ENCODE data around the gene FXR2. TPM values are rescaled to one million over a fixed set of nuclear protein-coding genes. Genes with fewer than 3 reads are reported as not detected.

Gene FXR2
- polyA plus RNA-seq, 1 donor from 2014 or later = 118 TPM

DNA sequence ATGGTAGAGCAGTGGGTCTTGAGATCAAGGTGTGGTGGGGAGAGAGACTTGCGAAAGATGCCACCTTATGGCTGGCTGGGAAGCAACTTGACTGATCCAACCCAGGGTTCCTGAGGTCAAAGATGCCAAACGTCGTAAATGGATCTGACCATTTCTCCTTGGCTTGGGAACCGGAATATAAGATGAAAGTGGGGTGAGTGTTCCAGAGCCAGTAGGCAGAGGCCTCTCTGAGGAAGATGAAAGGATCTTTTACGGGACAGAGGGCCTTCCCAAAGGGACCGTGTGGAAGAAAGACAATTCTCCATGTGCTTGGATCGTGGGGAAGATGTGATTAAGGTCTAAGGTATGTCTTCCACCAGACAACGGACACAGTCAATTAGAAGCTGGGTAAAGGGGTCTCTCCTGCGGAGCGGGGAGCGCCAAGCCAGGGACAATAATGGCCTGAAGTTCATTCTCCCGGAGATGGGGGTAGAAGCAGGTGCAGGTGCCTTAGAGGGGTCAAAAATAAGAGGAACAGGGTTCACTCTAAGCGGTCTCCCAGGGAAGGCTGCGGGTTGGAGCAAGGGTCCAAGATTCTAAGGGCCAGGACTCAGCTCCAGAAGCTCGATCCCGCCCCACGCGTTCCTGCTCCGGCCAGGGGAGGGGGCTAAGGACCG, 800 bp downstream of the FXR2 start:
- Histone ChIP-seq H3K27me3 (ENCODE audit: insufficient read depth, low read depth, low read length) (no peaks in the 10 kb centered on the region), H3K9ac (ENCODE audit: low read length) (peak overlapping the region; percentile 94), H4K20me1 (ENCODE audit: insufficient read depth) (no peaks in the 10 kb centered on the region), H2AFZ (ENCODE audit: low read depth, low read length) (no peak overlapping the region), H3K4me3 (ENCODE audit: low read length) (peak overlapping the region; percentile 96), H3K9me2 (ENCODE audit: insufficient read depth, low read length) (no peaks in the 10 kb centered on the region), H3F3A (ENCODE audit: insufficient read depth, low read length, poor library complexity, severe bottlenecking) (no peaks in the 10 kb centered on the region), H3K9me3 (ENCODE audit: low read length) (no peaks in the 10 kb centered on the region), H3K79me2 (replicated peaks; ENCODE audit: insufficient read depth, low read length) (peaks cover 51% of the 10 kb centered on the region), H3K36me3 (ENCODE audit: insufficient read depth, low read length) (no peaks in the 10 kb centered on the region), H3K4me2 (ENCODE audit: low read length) (peak overlapping the region; percentile 87), H3K27ac (ENCODE audit: low read length) (peak overlapping the region; percentile 82)
- TF ChIP-seq, protein P1, sequence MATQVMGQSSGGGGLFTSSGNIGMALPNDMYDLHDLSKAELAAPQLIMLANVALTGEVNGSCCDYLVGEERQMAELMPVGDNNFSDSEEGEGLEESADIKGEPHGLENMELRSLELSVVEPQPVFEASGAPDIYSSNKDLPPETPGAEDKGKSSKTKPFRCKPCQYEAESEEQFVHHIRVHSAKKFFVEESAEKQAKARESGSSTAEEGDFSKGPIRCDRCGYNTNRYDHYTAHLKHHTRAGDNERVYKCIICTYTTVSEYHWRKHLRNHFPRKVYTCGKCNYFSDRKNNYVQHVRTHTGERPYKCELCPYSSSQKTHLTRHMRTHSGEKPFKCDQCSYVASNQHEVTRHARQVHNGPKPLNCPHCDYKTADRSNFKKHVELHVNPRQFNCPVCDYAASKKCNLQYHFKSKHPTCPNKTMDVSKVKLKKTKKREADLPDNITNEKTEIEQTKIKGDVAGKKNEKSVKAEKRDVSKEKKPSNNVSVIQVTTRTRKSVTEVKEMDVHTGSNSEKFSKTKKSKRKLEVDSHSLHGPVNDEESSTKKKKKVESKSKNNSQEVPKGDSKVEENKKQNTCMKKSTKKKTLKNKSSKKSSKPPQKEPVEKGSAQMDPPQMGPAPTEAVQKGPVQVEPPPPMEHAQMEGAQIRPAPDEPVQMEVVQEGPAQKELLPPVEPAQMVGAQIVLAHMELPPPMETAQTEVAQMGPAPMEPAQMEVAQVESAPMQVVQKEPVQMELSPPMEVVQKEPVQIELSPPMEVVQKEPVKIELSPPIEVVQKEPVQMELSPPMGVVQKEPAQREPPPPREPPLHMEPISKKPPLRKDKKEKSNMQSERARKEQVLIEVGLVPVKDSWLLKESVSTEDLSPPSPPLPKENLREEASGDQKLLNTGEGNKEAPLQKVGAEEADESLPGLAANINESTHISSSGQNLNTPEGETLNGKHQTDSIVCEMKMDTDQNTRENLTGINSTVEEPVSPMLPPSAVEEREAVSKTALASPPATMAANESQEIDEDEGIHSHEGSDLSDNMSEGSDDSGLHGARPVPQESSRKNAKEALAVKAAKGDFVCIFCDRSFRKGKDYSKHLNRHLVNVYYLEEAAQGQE (IDR thresholded peaks at IDR 0.05; ENCODE audit: borderline replicate concordance) = no peak
- TF ChIP-seq, protein P2, sequence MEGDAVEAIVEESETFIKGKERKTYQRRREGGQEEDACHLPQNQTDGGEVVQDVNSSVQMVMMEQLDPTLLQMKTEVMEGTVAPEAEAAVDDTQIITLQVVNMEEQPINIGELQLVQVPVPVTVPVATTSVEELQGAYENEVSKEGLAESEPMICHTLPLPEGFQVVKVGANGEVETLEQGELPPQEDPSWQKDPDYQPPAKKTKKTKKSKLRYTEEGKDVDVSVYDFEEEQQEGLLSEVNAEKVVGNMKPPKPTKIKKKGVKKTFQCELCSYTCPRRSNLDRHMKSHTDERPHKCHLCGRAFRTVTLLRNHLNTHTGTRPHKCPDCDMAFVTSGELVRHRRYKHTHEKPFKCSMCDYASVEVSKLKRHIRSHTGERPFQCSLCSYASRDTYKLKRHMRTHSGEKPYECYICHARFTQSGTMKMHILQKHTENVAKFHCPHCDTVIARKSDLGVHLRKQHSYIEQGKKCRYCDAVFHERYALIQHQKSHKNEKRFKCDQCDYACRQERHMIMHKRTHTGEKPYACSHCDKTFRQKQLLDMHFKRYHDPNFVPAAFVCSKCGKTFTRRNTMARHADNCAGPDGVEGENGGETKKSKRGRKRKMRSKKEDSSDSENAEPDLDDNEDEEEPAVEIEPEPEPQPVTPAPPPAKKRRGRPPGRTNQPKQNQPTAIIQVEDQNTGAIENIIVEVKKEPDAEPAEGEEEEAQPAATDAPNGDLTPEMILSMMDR (IDR thresholded peaks at IDR 0.05; ENCODE audit: poor library complexity, severe bottlenecking) = no peak
- TF ChIP-seq EZH2 (IDR thresholded peaks at IDR 0.05; ENCODE audit: borderline replicate concordance, insufficient read depth, low read length, poor library complexity, severe bottlenecking) (no peak), POLR2AphosphoS5 (IDR thresholded peaks at IDR 0.05) (no peak), TAF1 (IDR thresholded peaks at IDR 0.05; ENCODE audit: low read depth) (no peak), SMC3 (conservative IDR thresholded peaks at IDR 0.05; ENCODE audit: poor library complexity) (no peak), RAD21 (conservative IDR thresholded peaks at IDR 0.05) (no peak), EP300 (conservative IDR thresholded peaks at IDR 0.05; ENCODE audit: poor library complexity, severe bottlenecking) (no peak), MXI1 (conservative IDR thresholded peaks at IDR 0.05; ENCODE audit: poor library complexity, severe bottlenecking) (peak; percentile 19)

DNA sequence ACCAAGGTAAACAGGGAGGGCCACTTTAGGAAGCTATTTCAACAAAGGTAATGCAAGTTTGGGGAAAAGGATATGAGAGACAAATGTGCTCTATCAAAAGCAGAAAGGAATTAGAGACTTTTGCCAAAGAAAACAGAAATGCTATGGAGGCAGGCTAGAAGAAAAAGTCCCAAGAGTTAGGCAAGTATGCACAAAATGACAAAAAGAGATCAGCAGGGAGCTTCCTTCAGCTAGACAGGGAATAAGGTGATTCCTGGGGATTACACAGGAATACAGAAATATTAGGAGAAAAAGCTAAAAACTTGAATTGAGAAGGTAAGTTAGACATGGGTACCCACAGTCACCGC, 2.4 kb downstream of the FXR2 start:
- Histone ChIP-seq H3K4me3 (ENCODE audit: low read length) (peak overlapping the region; percentile 96), H3K9ac (ENCODE audit: low read length) (no peak overlapping the region), H3K4me2 (ENCODE audit: low read length) (peak overlapping the region; percentile 9), H3K27me3 (ENCODE audit: insufficient read depth, low read depth, low read length) (no peaks in the 10 kb centered on the region), H3K9me2 (ENCODE audit: insufficient read depth, low read length) (no peaks in the 10 kb centered on the region), H3K36me3 (ENCODE audit: insufficient read depth, low read length) (no peaks in the 10 kb centered on the region), H2AFZ (ENCODE audit: low read depth, low read length) (no peak overlapping the region), H3F3A (ENCODE audit: insufficient read depth, low read length, poor library complexity, severe bottlenecking) (no peaks in the 10 kb centered on the region), H3K9me3 (ENCODE audit: low read length) (no peaks in the 10 kb centered on the region), H3K27ac (ENCODE audit: low read length) (no peak overlapping the region), H4K20me1 (ENCODE audit: insufficient read depth) (no peaks in the 10 kb centered on the region), H3K79me2 (replicated peaks; ENCODE audit: insufficient read depth, low read length) (peaks cover 60% of the 10 kb centered on the region)
- TF ChIP-seq EZH2 (IDR thresholded peaks at IDR 0.05; ENCODE audit: borderline replicate concordance, insufficient read depth, low read length, poor library complexity, severe bottlenecking) (no peak), TAF1 (IDR thresholded peaks at IDR 0.05; ENCODE audit: low read depth) (no peak), POLR2AphosphoS5 (IDR thresholded peaks at IDR 0.05) (no peak)

All from neural cell (in vitro differentiated cells).